SJSA1 (cell line): ENCODE data around the gene LYL1. TPM values are rescaled to one million over a fixed set of nuclear protein-coding genes. Genes with fewer than 3 reads are reported as not detected.
A peak's percentile ranks its signal among the peaks of the same experiment; 100 is the strongest.

Source experiments
- DNase-seq, 2 experiments: peaks; one replicate each; pipeline ENCODE4 v3.0.0-alpha.2; 2015 to 2020; ENCODE audit warnings: low spot score in 2 of 2, low read depth in 1 of 2
- H3K27ac ChIP-seq: fragments of 250-450 bp; sonication (Bioruptor Pico); 2 replicates; pipeline ENCODE4 v1.5.1; 2020; ENCODE audit warnings: mild to moderate bottlenecking, moderate library complexity
- H3K27me3 ChIP-seq: fragments of 250-450 bp; sonication (Bioruptor Pico); replicated peaks from 2 replicates; pipeline ENCODE4 v1.5.1; 2020; ENCODE audit warnings: mild to moderate bottlenecking, moderate library complexity
- H3K36me3 ChIP-seq: fragments of 250-450 bp; sonication (Bioruptor Pico); 2 replicates; pipeline ENCODE4 v1.5.1; 2020; ENCODE audit warnings: mild to moderate bottlenecking
- H3K4me1 ChIP-seq: fragments of 250-450 bp; sonication (Bioruptor Pico); replicated peaks from 2 replicates; pipeline ENCODE4 v1.6.1; 2021; ENCODE audit warnings: mild to moderate bottlenecking
- H3K4me3 ChIP-seq: fragments of 250-450 bp; sonication (Bioruptor Pico); 2 replicates; pipeline ENCODE4 v1.5.1; 2020; ENCODE audit warnings: mild to moderate bottlenecking
- H3K9me3 ChIP-seq: fragments of 250-450 bp; sonication (Bioruptor Pico); replicated peaks from 2 replicates; pipeline ENCODE4 v1.5.1; 2020; ENCODE audit warnings: mild to moderate bottlenecking
- total RNA-seq: library from RNA; depleted of rRNA; stranded (reverse); fragments of >200 nt; shearing (Covaris generic); gene quantifications from 2 replicates; pipeline ENCODE4 v1.2.3, GENCODE V29; 2014; rRNA removed

The LYL1 gene
- total RNA-seq, 1 experiment from 2014 or later, result not detected

GRCh38 chr19:13052447-13053175 is 50.0 kb downstream of the LYL1 start:
- Histone ChIP-seq H3K27me3 (no peaks in the 10 kb centered on the region), H3K9me3 (no peaks in the 10 kb centered on the region), H3K27ac (peak overlapping the region; percentile 98; the same call in 1 of the 2 replicates), H3K4me3 (no peak overlapping the region), H3K4me1 (peaks cover 57% of the 10 kb centered on the region), H3K36me3 (no peaks in the 10 kb centered on the region; the same call in none of the 2 replicates)
- DNase-seq, result no peak

- Histone ChIP-seq H3K36me3 (no peaks in the 10 kb centered on the region; the same call in none of the 2 replicates), H3K4me1 (peaks cover 48% of the 10 kb centered on the region), H3K4me3 (no peak overlapping the region), H3K27me3 (no peaks in the 10 kb centered on the region), H3K27ac (no peak overlapping the region), H3K9me3 (no peaks in the 10 kb centered on the region)
- DNase-seq, result no peak
Observed at GRCh38 chr19:13051557-13052165, 51.0 kb downstream of the LYL1 start.

- no peaks in the 10 kb centered on the region; the same call in none of the 2 replicates for H3K36me3 ChIP-seq
- no peak for DNase-seq
- H3K4me1 ChIP-seq, result peaks cover 34% of the 10 kb centered on the region
- no peaks in the 10 kb centered on the region for H3K27me3 ChIP-seq
- H3K9me3 ChIP-seq, result no peaks in the 10 kb centered on the region
- no peak overlapping the region for H3K4me3 ChIP-seq
- no peak overlapping the region for H3K27ac ChIP-seq
Observed at GRCh38 chr19:13050274-13050673, 52.4 kb downstream of the LYL1 start.

Other genes starting within 250 kb of the LYL1 start
- 21.8 and 25.5 TPM in 2 replicates for gene DNASE2, start 221.4 kb downstream of the LYL1 start, total RNA-seq
- gene KLF1, start 215.7 kb downstream of the LYL1 start, total RNA-seq, result not detected in 2 replicates
- gene GCDH, start 211.7 kb downstream of the LYL1 start, total RNA-seq, result 25.9 and 43.7 TPM in 2 replicates
- 0.24 TPM in 1 of 2 replicates, not detected in the other for gene SYCE2, start 183.6 kb downstream of the LYL1 start, total RNA-seq
- 48.3 and 101 TPM in 2 replicates for gene FARSA, start 169.1 kb downstream of the LYL1 start, total RNA-seq
- gene CALR, start 164.2 kb downstream of the LYL1 start, total RNA-seq, result 1,330 and 1,700 TPM in 2 replicates
- gene RAD23A, start 157.0 kb downstream of the LYL1 start, total RNA-seq, result 145 and 164 TPM in 2 replicates
- gene GADD45GIP1, start 145.6 kb downstream of the LYL1 start, total RNA-seq, result 75.7 and 84.3 TPM in 2 replicates
- 0.41 TPM in 1 of 2 replicates, not detected in the other for gene DAND5, start 133.3 kb downstream of the LYL1 start, total RNA-seq
- 9.4 and 10.9 TPM in 2 replicates for gene NFIX, start 107.4 kb downstream of the LYL1 start, total RNA-seq
- 29.6 and 49.9 TPM in 2 replicates for gene TRMT1, start 13.9 kb upstream of the LYL1 start, total RNA-seq
- gene NACC1, start 15.4 kb upstream of the LYL1 start, total RNA-seq, result 48.9 and 75.9 TPM in 2 replicates
- gene STX10, start 47.5 kb upstream of the LYL1 start, total RNA-seq, result 106 and 125 TPM in 2 replicates
- gene IER2, start 47.6 kb upstream of the LYL1 start, total RNA-seq, result 12.3 and 25.5 TPM in 2 replicates